IPS DF 6.9 (cell line): ENCODE results near the gene AQP10.

Experiments used
- DNase-seq: peaks from one replicate; pipeline ENCODE4 v3.0.0-alpha.2; 2013; ENCODE audit warnings: low read depth, low spot score
- H3K27ac ChIP-seq: one replicate; pipeline ENCODE4 v1.5.1; 2013; ENCODE audit warnings: low read length, control low read depth
- H3K27me3 ChIP-seq: 2 replicates; pipeline ENCODE4 v1.6.1; 2013; ENCODE audit warnings: mild to moderate bottlenecking, low read length; ENCODE audit not compliant: control insufficient read depth, insufficient read depth
- H3K36me3 ChIP-seq: 2 replicates; pipeline ENCODE4 v1.6.1; 2013; ENCODE audit warnings: low read length; ENCODE audit not compliant: control insufficient read depth, insufficient read depth
- H3K4me1 ChIP-seq: 2 replicates; pipeline ENCODE4 v1.6.1; 2013; ENCODE audit warnings: low read length; ENCODE audit not compliant: control insufficient read depth, insufficient read depth
- H3K4me3 ChIP-seq: 2 replicates; pipeline ENCODE4 v1.5.1; 2013; ENCODE audit warnings: mild to moderate bottlenecking, low read length
- H3K9me3 ChIP-seq: 2 replicates; pipeline ENCODE4 v1.6.1; 2013; ENCODE audit warnings: low read length, inconsistent platforms; ENCODE audit not compliant: control insufficient read depth, insufficient read depth
- WGBS: extraction: QIAGEN DNeasy Blood & Tissue Kit; methylation state at CpG from one replicate; pipeline ENCODE4 v1.1.7; 2013; ENCODE audit warnings: mixed read lengths, missing lambda C conversion rate; ENCODE audit not compliant: insufficient read length, insufficient coverage; 5-methylcytosine and 5-hydroxymethylcytosine counted together

AQP10 gene

GRCh38 chr1:154324241-154324640 lies 3.3 kb downstream of the AQP10 start:
- no CpG with 5 or more reads among the region's 2 CpGs for WGBS
- Histone ChIP-seq H3K9me3 (no peaks in the 10 kb centered on the region), H3K27me3 (no peaks in the 10 kb centered on the region), H3K36me3 (no peaks in the 10 kb centered on the region), H3K27ac (no peak overlapping the region), H3K4me1 (peaks cover 10% of the 10 kb centered on the region; the same call in 1 of the 2 replicates), H3K4me3 (no peak overlapping the region)
- no peak for DNase-seq

DNA sequence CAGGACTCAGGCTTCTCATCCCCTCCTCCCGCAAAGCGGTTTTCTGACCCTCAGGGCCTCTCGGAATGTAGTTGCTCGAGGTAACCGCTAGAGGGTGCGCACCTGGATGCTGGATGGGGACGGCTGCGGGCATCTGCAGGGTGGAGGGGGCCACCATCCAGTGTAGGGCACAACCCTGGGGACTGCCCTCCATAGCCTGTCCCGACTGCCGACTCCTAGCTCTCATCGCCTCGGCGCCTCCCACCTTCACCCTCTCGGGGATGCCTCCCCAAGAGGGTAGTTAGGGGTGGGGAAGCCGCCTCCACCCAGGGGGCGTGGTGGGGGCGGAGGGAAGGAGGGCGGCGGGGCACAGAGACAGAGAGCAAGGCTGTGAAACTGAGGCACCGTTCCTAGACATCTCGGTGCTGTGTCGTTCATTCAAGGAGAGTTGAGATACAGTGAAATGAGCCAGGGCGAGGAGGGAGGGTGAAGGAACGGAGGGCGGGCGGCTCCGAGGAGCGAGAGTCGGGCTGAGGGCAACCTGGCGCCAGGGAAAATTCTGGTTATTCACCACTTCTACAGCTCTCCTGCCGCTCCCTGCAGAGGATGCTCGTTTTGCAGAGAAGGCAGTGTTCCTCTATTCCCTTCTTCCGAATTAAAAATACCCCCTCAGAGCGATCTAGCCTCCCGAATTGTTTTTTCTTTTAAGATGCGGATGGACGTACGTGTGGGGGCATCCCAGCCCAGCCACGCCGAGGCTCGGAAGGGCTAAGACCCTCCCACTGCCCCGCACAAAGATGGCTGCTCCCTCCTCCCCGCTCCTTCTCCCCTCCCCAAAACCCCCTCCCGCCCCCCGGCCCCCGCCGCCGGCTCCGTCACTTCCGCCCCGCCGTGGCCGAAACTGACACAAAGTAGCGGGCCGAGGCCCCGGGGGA lies 4.0 kb downstream of the AQP10 start, which contains the start of gene ATP8B2:
Gene ATP8B2 (plus strand): TSS at position 857 of the 914 bp plus-strand sequence. CDS start 2,617 bp downstream, outside the sequence.
- H3K27ac ChIP-seq: no peak within 1 kb of the TSS
- H3K4me1 ChIP-seq: peaks cover 10% of the 10 kb centered on the region; the same call in 1 of the 2 replicates
- DNase-seq: peak; percentile 63
- peak within 1 kb of the TSS; percentile 91; the same call in 1 of the 2 replicates for H3K4me3 ChIP-seq
- WGBS: no CpG with 5 or more reads among the region's 56 CpGs
- H3K27me3 ChIP-seq: no peaks in the 10 kb centered on the region
- no peaks in the 10 kb centered on the region for H3K36me3 ChIP-seq
- H3K9me3 ChIP-seq: no peaks in the 10 kb centered on the region

- no peak overlapping the region for H3K27ac ChIP-seq
- H3K27me3 ChIP-seq: no peaks in the 10 kb centered on the region
- H3K9me3 ChIP-seq: no peaks in the 10 kb centered on the region
- peaks cover 10% of the 10 kb centered on the region; the same call in 1 of the 2 replicates for H3K4me1 ChIP-seq
- WGBS: no CpG with 5 or more reads among the region's 63 CpGs
- peak overlapping the region; percentile 91; the same call in 1 of the 2 replicates for H3K4me3 ChIP-seq
- H3K36me3 ChIP-seq: no peaks in the 10 kb centered on the region; the same call in 1 of the 2 replicates
- peak; percentile 50 for DNase-seq
These were observed 5.0 kb downstream of the AQP10 start for GRCh38 chr1:154325583-154326545.

DNA sequence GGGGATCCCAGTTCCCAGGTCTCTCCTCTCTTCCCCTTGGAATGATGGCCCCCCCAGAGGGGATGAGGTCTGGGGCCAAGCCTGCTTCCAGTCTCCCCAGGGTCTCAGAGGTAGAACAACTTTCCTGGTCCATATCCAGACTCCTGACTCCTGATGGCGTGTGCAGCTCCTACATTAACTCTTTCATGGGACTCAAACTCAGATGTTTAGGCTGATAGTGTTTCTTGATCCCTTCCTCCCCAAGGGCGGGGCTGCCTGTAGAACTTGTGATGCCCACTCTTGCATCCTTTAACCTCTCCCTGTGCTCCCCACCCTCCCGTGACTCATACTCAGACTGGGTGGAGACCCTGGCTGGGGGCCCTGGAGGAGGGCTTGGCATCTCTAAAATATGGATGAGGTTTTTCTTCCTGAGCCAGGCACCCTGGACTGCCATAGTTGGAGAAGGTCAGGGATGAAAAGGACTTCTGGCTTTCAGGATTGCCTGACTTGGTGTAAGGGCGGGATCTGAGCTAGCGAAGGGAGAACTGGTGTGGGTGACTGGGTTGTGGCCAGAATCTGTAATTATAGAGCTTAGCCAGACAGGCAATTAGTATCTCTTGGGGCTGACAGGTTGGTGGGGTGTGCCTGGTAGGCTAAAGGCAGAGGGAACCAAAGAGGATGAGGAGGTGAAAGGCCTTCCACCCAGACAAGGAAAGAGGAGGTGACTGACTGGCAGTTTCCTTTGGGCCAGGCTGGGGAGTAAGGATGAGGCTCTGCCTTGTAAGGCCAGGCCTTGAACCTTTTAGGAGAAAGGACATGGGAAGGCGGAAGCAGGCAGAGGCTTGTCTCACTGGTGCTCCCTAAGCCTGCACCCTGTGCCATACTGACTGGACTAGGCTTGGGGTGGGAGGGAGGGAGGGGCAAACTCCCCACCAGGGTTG lies 5.9 kb downstream of the AQP10 start:
- Histone ChIP-seq H3K27me3 (no peaks in the 10 kb centered on the region), H3K4me1 (peaks cover 10% of the 10 kb centered on the region; the same call in 1 of the 2 replicates), H3K27ac (no peak overlapping the region), H3K36me3 (peaks cover 8% of the 10 kb centered on the region; the same call in 1 of the 2 replicates), H3K9me3 (no peaks in the 10 kb centered on the region), H3K4me3 (no peak overlapping the region; the same call in 1 of the 2 replicates)
- no CpG with 5 or more reads among the region's 6 CpGs for WGBS
- no peak for DNase-seq

DNA sequence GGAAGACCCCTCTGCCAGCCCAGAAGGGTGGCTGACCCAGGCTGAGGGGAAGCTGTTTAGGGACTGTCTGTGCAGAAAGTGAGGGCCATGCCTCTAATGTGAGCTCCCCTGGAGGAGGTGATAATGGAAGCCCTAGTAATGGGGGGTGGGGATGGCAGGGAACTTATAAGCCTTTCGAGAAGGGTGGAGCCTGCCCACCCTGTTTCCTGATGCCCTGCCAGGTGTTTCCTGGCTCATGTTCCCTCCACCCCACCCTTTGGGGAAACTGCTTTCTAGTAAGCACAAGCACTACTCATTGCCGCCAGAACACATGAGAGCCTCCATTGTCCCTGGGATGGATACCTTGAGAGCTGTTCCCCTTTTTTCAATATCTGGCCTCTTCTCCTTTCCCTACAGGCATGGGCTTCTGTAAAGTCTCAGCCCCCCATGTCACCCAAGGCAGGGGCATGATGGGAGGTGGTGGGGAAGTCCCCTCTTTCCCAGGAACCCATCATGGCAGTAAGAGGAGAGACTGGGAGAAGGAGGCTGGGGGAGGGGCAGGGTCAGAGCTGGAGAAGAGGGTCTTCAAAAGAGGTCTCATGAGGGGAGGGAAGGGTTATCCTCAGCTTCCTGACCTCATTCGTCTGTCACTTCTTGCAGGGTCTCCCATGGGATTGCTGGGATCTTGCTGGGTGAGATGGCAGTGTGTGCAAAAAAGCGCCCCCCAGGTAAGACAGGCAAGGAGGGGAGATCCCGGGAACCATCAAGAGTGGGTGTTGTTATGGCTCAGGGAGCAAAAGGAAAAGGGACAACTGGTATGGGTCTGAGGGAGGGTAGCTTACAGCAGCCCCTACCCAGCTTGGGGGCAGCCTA lies 6.8 kb downstream of the AQP10 start:
- Histone ChIP-seq H3K36me3 (peaks cover 11% of the 10 kb centered on the region; the same call in 1 of the 2 replicates), H3K4me3 (no peak overlapping the region; the same call in 1 of the 2 replicates), H3K27ac (no peak overlapping the region), H3K27me3 (no peaks in the 10 kb centered on the region), H3K4me1 (peaks cover 10% of the 10 kb centered on the region; the same call in 1 of the 2 replicates), H3K9me3 (no peaks in the 10 kb centered on the region)
- DNase-seq: no peak
- WGBS: no CpG with 5 or more reads among the region's 5 CpGs

GRCh38 chr1:154328318-154329151 lies 7.6 kb downstream of the AQP10 start:
- peak overlapping the region; percentile 49; the same call in 1 of the 2 replicates for H3K4me3 ChIP-seq
- H3K4me1 ChIP-seq: peaks cover 10% of the 10 kb centered on the region; the same call in 1 of the 2 replicates
- no peaks in the 10 kb centered on the region for H3K27me3 ChIP-seq
- H3K9me3 ChIP-seq: no peaks in the 10 kb centered on the region
- no peak overlapping the region for H3K27ac ChIP-seq
- H3K36me3 ChIP-seq: peaks cover 11% of the 10 kb centered on the region; the same call in 1 of the 2 replicates
- DNase-seq: no peak
- no CpG with 5 or more reads among the region's 76 CpGs for WGBS

GRCh38 chr1:154329152-154329521 lies 8.2 kb downstream of the AQP10 start:
- no peak for DNase-seq
- no peaks in the 10 kb centered on the region for H3K27me3 ChIP-seq
- H3K9me3 ChIP-seq: no peaks in the 10 kb centered on the region
- peak overlapping the region; percentile 49; the same call in 1 of the 2 replicates for H3K4me3 ChIP-seq
- no peak overlapping the region for H3K27ac ChIP-seq
- peaks cover 10% of the 10 kb centered on the region; the same call in 1 of the 2 replicates for H3K4me1 ChIP-seq
- no CpG with 5 or more reads among the region's 6 CpGs for WGBS
- peaks cover 16% of the 10 kb centered on the region; the same call in 1 of the 2 replicates for H3K36me3 ChIP-seq

GRCh38 chr1:154329551-154330131 lies 8.7 kb downstream of the AQP10 start:
- Histone ChIP-seq H3K27me3 (no peaks in the 10 kb centered on the region), H3K36me3 (peaks cover 17% of the 10 kb centered on the region; the same call in 1 of the 2 replicates), H3K9me3 (no peaks in the 10 kb centered on the region), H3K4me3 (no peak overlapping the region), H3K4me1 (peaks cover 10% of the 10 kb centered on the region; the same call in 1 of the 2 replicates), H3K27ac (no peak overlapping the region)
- DNase-seq: no peak
- WGBS: no CpG with 5 or more reads among the region's 7 CpGs
